ENCODE measurements around the gene ZDHHC24. TPM values are rescaled to one million over a fixed set of nuclear protein-coding genes. Genes with fewer than 3 reads are reported as not detected.
"Not testable (repeated sequence)": the region's sequence is repeated elsewhere in the genome, so short reads cannot be mapped to it uniquely, and the experiment has no call there.

ZDHHC24 gene
- total RNA-seq, 1 experiment from 2014 or later = 3.1 TPM

GRCh38 chr11:66543263-66544107, 2.4 kb downstream of the ZDHHC24 start:
- Histone ChIP-seq H3K27me3 (no peaks in the 10 kb centered on the region), H3K36me3 (no peaks in the 10 kb centered on the region), H3K27ac (no peak overlapping the region), H3K4me1 (peaks cover 7% of the 10 kb centered on the region), H3K9me3 (replicated peaks) (no peaks in the 10 kb centered on the region), H3K4me3 (no peak overlapping the region)
- DNase-seq = no peak

GRCh38 chr11:66542362-66542761, 3.5 kb downstream of the ZDHHC24 start:
- no peak overlapping the region for H3K4me3 ChIP-seq
- H3K36me3 ChIP-seq = no peaks in the 10 kb centered on the region
- DNase-seq = no peak
- H3K4me1 ChIP-seq = no peaks in the 10 kb centered on the region; the same call in 1 of the 2 replicates
- H3K9me3 ChIP-seq (replicated peaks) = no peaks in the 10 kb centered on the region
- no peaks in the 10 kb centered on the region for H3K27me3 ChIP-seq
- no peak overlapping the region for H3K27ac ChIP-seq

- no peak for DNase-seq
- H3K4me1 ChIP-seq = no peaks in the 10 kb centered on the region
- H3K4me3 ChIP-seq = no peak overlapping the region
- no peaks in the 10 kb centered on the region for H3K9me3 ChIP-seq (replicated peaks)
- no peak overlapping the region for H3K27ac ChIP-seq
- no peaks in the 10 kb centered on the region for H3K36me3 ChIP-seq
- no peaks in the 10 kb centered on the region for H3K27me3 ChIP-seq
Measured at GRCh38 chr11:66541892-66542291, 4.0 kb downstream of the ZDHHC24 start.

GRCh38 chr11:66540598-66540997, 5.2 kb downstream of the ZDHHC24 start:
- not testable (repeated sequence) for H3K27me3 ChIP-seq; H3K4me1 ChIP-seq; H3K4me3 ChIP-seq; H3K36me3 ChIP-seq; DNase-seq; H3K9me3 ChIP-seq (replicated peaks); H3K27ac ChIP-seq

GRCh38 chr11:66539870-66540213, 6.0 kb downstream of the ZDHHC24 start:
- Histone ChIP-seq H3K9me3 (replicated peaks) (no peaks in the 10 kb centered on the region), H3K4me3 (no peak overlapping the region), H3K27me3 (no peaks in the 10 kb centered on the region), H3K36me3 (no peaks in the 10 kb centered on the region), H3K4me1 (no peaks in the 10 kb centered on the region), H3K27ac (no peak overlapping the region)
- no peak for DNase-seq

- H3K9me3 ChIP-seq (replicated peaks) = no peaks in the 10 kb centered on the region
- H3K27me3 ChIP-seq = no peaks in the 10 kb centered on the region
- no peaks in the 10 kb centered on the region for H3K36me3 ChIP-seq
- no peak overlapping the region for H3K4me3 ChIP-seq
- no peak overlapping the region for H3K27ac ChIP-seq
- H3K4me1 ChIP-seq = no peaks in the 10 kb centered on the region
- no peak for DNase-seq
Measured at GRCh38 chr11:66539170-66539869, 6.5 kb downstream of the ZDHHC24 start.

GRCh38 chr11:66532784-66533183, 13.1 kb downstream of the ZDHHC24 start:
- no peaks in the 10 kb centered on the region for H3K36me3 ChIP-seq

GRCh38 chr11:66531841-66532240, 14.0 kb downstream of the ZDHHC24 start:
- no peak for DNase-seq
- Histone ChIP-seq H3K4me3 (no peak overlapping the region), H3K4me1 (no peaks in the 10 kb centered on the region), H3K27ac (no peak overlapping the region), H3K27me3 (no peaks in the 10 kb centered on the region), H3K36me3 (no peaks in the 10 kb centered on the region), H3K9me3 (replicated peaks) (no peaks in the 10 kb centered on the region)

More at GRCh38 chr11:66532784-66533183, 13.1 kb downstream of the ZDHHC24 start:
- Histone ChIP-seq H3K27ac (no peak overlapping the region), H3K4me1 (no peaks in the 10 kb centered on the region), H3K9me3 (replicated peaks) (no peaks in the 10 kb centered on the region), H3K4me3 (no peak overlapping the region), H3K27me3 (no peaks in the 10 kb centered on the region)
- DNase-seq = no peak

GRCh38 chr11:66530927-66531709, 14.7 kb downstream of the ZDHHC24 start:
- no peaks in the 10 kb centered on the region for H3K9me3 ChIP-seq (replicated peaks)
- DNase-seq = no peak
- H3K4me3 ChIP-seq = no peak overlapping the region
- H3K27ac ChIP-seq = no peak overlapping the region
- no peaks in the 10 kb centered on the region for H3K36me3 ChIP-seq
- no peaks in the 10 kb centered on the region for H3K27me3 ChIP-seq
- no peaks in the 10 kb centered on the region for H3K4me1 ChIP-seq

GRCh38 chr11:66529655-66530054, 16.2 kb downstream of the ZDHHC24 start:
- Histone ChIP-seq H3K9me3 (replicated peaks) (no peaks in the 10 kb centered on the region), H3K36me3 (no peaks in the 10 kb centered on the region), H3K4me1 (no peaks in the 10 kb centered on the region), H3K27me3 (no peaks in the 10 kb centered on the region), H3K27ac (no peak overlapping the region), H3K4me3 (no peak overlapping the region)
- no peak for DNase-seq

- DNase-seq = no peak
- Histone ChIP-seq H3K27ac (no peak overlapping the region), H3K4me3 (no peak overlapping the region), H3K36me3 (no peaks in the 10 kb centered on the region), H3K9me3 (replicated peaks) (no peaks in the 10 kb centered on the region), H3K4me1 (no peaks in the 10 kb centered on the region), H3K27me3 (no peaks in the 10 kb centered on the region)
Measured at GRCh38 chr11:66529069-66529468, 16.8 kb downstream of the ZDHHC24 start.

- no peak overlapping the region for H3K4me3 ChIP-seq
- no peak for DNase-seq
- H3K9me3 ChIP-seq (replicated peaks) = no peaks in the 10 kb centered on the region
- H3K4me1 ChIP-seq = no peaks in the 10 kb centered on the region
- H3K36me3 ChIP-seq = no peaks in the 10 kb centered on the region
- no peaks in the 10 kb centered on the region for H3K27me3 ChIP-seq
- no peak overlapping the region for H3K27ac ChIP-seq
Measured at GRCh38 chr11:66524304-66525040, 21.4 kb downstream of the ZDHHC24 start.

GRCh38 chr11:66523611-66524010, 22.2 kb downstream of the ZDHHC24 start:
- Histone ChIP-seq H3K4me1 (no peaks in the 10 kb centered on the region), H3K9me3 (replicated peaks) (no peaks in the 10 kb centered on the region), H3K27me3 (no peaks in the 10 kb centered on the region), H3K36me3 (no peaks in the 10 kb centered on the region), H3K27ac (no peak overlapping the region), H3K4me3 (no peak overlapping the region)
- no peak for DNase-seq

- Histone ChIP-seq H3K9me3 (replicated peaks) (no peaks in the 10 kb centered on the region), H3K27ac (0 out of 2 replicates have a peak overlapping the region, but pooled peaks have one; percentile 21), H3K36me3 (no peaks in the 10 kb centered on the region), H3K27me3 (no peaks in the 10 kb centered on the region), H3K4me1 (peaks cover 3% of the 10 kb centered on the region; the same call in 1 of the 2 replicates), H3K4me3 (peak overlapping the region; percentile 89)
- no peak for DNase-seq
Measured at GRCh38 chr11:66510990-66511339, 34.9 kb downstream of the ZDHHC24 start.
